ENCODE measurements around the gene HIPK3.
"Not testable (repeated sequence)": the region's sequence is repeated elsewhere in the genome, so short reads cannot be mapped to it uniquely, and the experiment has no call there.

The HIPK3 gene

GRCh38 chr11:33257160-33257896, at the start of gene HIPK3:
Gene HIPK3 (plus strand): TSS chr11:33257381.
- peak; percentile 76 for DNase-seq (ENCODE audit: low spot score)

GRCh38 chr11:33207408-33207985, 49.7 kb upstream of the HIPK3 start:
- DNase-seq (ENCODE audit: low spot score) = no peak

- DNase-seq (ENCODE audit: low spot score) = no peak
Observed at GRCh38 chr11:33208150-33208549, 49.0 kb upstream of the HIPK3 start.

GRCh38 chr11:33211153-33211552, 46.0 kb upstream of the HIPK3 start:
- no peak for DNase-seq (ENCODE audit: low spot score)

GRCh38 chr11:33211580-33211979, 45.6 kb upstream of the HIPK3 start:
- DNase-seq (ENCODE audit: low spot score) = no peak

GRCh38 chr11:33214187-33214586, 43.0 kb upstream of the HIPK3 start:
- DNase-seq (ENCODE audit: low spot score) = no peak

GRCh38 chr11:33214767-33215166, 42.4 kb upstream of the HIPK3 start:
- DNase-seq (ENCODE audit: low spot score) = no peak

- not testable (repeated sequence) for DNase-seq (ENCODE audit: low spot score)
Observed at GRCh38 chr11:33216676-33217075, 40.5 kb upstream of the HIPK3 start.

GRCh38 chr11:33222052-33222750, 35.0 kb upstream of the HIPK3 start:
- no peak for DNase-seq (ENCODE audit: low spot score)

- DNase-seq (ENCODE audit: low spot score) = no peak
Observed at GRCh38 chr11:33225371-33225770, 31.8 kb upstream of the HIPK3 start.

GRCh38 chr11:33227578-33228261, 29.5 kb upstream of the HIPK3 start:
- DNase-seq (ENCODE audit: low spot score) = no peak

GRCh38 chr11:33234397-33235190, 22.6 kb upstream of the HIPK3 start:
- DNase-seq (ENCODE audit: low spot score) = no peak

GRCh38 chr11:33237039-33237597, 20.1 kb upstream of the HIPK3 start:
- DNase-seq (ENCODE audit: low spot score) = no peak

GRCh38 chr11:33242575-33242974, 14.6 kb upstream of the HIPK3 start:
- no peak for DNase-seq (ENCODE audit: low spot score)

- not testable (repeated sequence) for DNase-seq (ENCODE audit: low spot score)
Observed at GRCh38 chr11:33243654-33244053, 13.5 kb upstream of the HIPK3 start.

GRCh38 chr11:33248416-33248971, 8.7 kb upstream of the HIPK3 start:
- DNase-seq (ENCODE audit: low spot score) = no peak

GRCh38 chr11:33256031-33256812, 959 bp upstream of the HIPK3 start:
- DNase-seq (ENCODE audit: low spot score) = no peak

GRCh38 chr11:33256813-33257159, 395 bp upstream of the HIPK3 start:
- DNase-seq (ENCODE audit: low spot score) = no peak

- DNase-seq (ENCODE audit: low spot score) = peak; percentile 73
Observed at GRCh38 chr11:33257897-33258630, 883 bp downstream of the HIPK3 start.
